ENCODE results near the gene VWF.

VWF gene

GRCh38 chr12:6099316-6099715 lies 25.2 kb downstream of the VWF start:
- DNase-seq = no peak

- DNase-seq = no peak
Observed at GRCh38 chr12:6097411-6097810, 27.1 kb downstream of the VWF start.

- DNase-seq = no peak
Observed at GRCh38 chr12:6096527-6096926, 27.9 kb downstream of the VWF start.

GRCh38 chr12:6095269-6095668 lies 29.2 kb downstream of the VWF start:
- no peak for DNase-seq

GRCh38 chr12:6093764-6094163 lies 30.7 kb downstream of the VWF start:
- DNase-seq = no peak

GRCh38 chr12:6092784-6093722 lies 31.4 kb downstream of the VWF start:
- no peak for DNase-seq

GRCh38 chr12:6091786-6092566 lies 32.5 kb downstream of the VWF start:
- DNase-seq = no peak

- no peak for DNase-seq
Observed at GRCh38 chr12:6090803-6091202, 33.7 kb downstream of the VWF start.

GRCh38 chr12:6088921-6089747 lies 35.3 kb downstream of the VWF start:
- DNase-seq = no peak

- DNase-seq = no peak
Observed at GRCh38 chr12:6086316-6086715, 38.2 kb downstream of the VWF start.

- DNase-seq = no peak
Observed at GRCh38 chr12:6085841-6086240, 38.6 kb downstream of the VWF start.

- no peak for DNase-seq
Observed at GRCh38 chr12:6084969-6085450, 39.5 kb downstream of the VWF start.

GRCh38 chr12:6084261-6084968 lies 40.1 kb downstream of the VWF start:
- DNase-seq = no peak

GRCh38 chr12:6083601-6084000 lies 40.9 kb downstream of the VWF start:
- DNase-seq = no peak

- DNase-seq = no peak
Observed at GRCh38 chr12:6082613-6083012, 41.9 kb downstream of the VWF start.

- no peak for DNase-seq
Observed at GRCh38 chr12:6080149-6081045, 44.1 kb downstream of the VWF start.

- DNase-seq = no peak
Observed at GRCh38 chr12:6078398-6079096, 45.9 kb downstream of the VWF start.

GRCh38 chr12:6077692-6078083 lies 46.8 kb downstream of the VWF start:
- DNase-seq = no peak

- DNase-seq = no peak
Observed at GRCh38 chr12:6076776-6077691, 47.4 kb downstream of the VWF start.
